Measurements from ENCODE around the gene OLIG1. TPM values are rescaled to one million over a fixed set of nuclear protein-coding genes. Genes with fewer than 3 reads are reported as not detected.

The OLIG1 gene
- total RNA-seq, 1 donor = not detected

DNA sequence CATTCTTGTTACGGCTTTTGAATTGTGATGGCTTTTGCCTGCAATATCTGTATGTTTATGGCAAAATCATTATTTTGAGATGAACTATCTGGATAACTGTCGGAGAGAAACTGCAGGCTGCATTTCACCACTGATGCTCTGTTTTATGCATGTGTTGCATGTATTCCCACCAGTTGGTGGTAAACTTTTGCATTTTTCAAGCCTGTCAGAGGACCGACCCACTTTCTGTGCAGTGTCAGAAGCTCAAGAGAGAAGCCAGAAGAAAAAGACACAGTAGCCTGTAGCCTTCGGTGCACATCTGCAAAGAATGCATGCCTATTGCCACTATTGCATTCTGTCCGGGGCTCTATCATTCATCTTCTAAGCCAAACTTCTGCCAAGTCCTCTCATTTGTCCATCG, 41.6 kb downstream of the OLIG1 start:
- peaks cover 90% of the 10 kb centered on the region for H3K27me3 ChIP-seq (ENCODE audit: insufficient read depth, low read length)
- H2AFZ ChIP-seq (ENCODE audit: low read length) = no peak overlapping the region
- TF ChIP-seq, protein P1, sequence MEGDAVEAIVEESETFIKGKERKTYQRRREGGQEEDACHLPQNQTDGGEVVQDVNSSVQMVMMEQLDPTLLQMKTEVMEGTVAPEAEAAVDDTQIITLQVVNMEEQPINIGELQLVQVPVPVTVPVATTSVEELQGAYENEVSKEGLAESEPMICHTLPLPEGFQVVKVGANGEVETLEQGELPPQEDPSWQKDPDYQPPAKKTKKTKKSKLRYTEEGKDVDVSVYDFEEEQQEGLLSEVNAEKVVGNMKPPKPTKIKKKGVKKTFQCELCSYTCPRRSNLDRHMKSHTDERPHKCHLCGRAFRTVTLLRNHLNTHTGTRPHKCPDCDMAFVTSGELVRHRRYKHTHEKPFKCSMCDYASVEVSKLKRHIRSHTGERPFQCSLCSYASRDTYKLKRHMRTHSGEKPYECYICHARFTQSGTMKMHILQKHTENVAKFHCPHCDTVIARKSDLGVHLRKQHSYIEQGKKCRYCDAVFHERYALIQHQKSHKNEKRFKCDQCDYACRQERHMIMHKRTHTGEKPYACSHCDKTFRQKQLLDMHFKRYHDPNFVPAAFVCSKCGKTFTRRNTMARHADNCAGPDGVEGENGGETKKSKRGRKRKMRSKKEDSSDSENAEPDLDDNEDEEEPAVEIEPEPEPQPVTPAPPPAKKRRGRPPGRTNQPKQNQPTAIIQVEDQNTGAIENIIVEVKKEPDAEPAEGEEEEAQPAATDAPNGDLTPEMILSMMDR (IDR thresholded peaks at IDR 0.05; ENCODE audit: extremely low read depth, low read depth, low read length) = no peak
- H3K4me1 ChIP-seq (ENCODE audit: insufficient read depth, low read length) = no peaks in the 10 kb centered on the region
- no peaks in the 10 kb centered on the region for H3K9me3 ChIP-seq (ENCODE audit: low read depth, low read length)
- no peak overlapping the region for H3K4me2 ChIP-seq (ENCODE audit: insufficient read depth, low read length)
- no peaks in the 10 kb centered on the region for H3K79me2 ChIP-seq (ENCODE audit: insufficient read depth, low read length)
- no peak for DNase-seq (ENCODE audit: insufficient read length, low spot score, missing footprints)
- no peaks in the 10 kb centered on the region for H4K20me1 ChIP-seq (ENCODE audit: insufficient read depth, low read length)
- H3K4me3 ChIP-seq (ENCODE audit: insufficient read depth, low read length) = no peak overlapping the region
- H3K36me3 ChIP-seq (ENCODE audit: insufficient read depth, low read length) = no peaks in the 10 kb centered on the region
- no peak overlapping the region for H3K27ac ChIP-seq (ENCODE audit: low read depth, low read length)

DNA sequence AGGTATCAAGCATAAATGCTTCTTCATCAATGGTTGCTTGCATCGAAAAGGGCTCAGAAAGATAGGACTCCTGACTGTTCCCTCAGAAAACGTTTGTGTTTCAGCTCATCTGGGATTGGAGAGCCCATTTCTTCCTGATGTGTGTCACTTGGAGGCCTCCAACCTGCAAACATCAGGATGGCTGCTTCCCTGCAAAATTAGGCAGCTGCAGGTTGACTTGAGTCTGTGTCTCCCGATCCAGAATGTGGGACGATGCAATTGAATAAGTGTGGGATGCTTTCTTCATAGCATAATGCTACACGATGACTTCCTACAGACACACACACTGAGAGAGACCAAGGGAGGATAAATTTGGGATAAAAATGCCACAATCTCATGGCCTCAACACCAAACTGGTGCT, 42.2 kb downstream of the OLIG1 start:
- H3K36me3 ChIP-seq (ENCODE audit: insufficient read depth, low read length) = no peaks in the 10 kb centered on the region
- H3K27me3 ChIP-seq (ENCODE audit: insufficient read depth, low read length) = peaks cover 95% of the 10 kb centered on the region
- H3K79me2 ChIP-seq (ENCODE audit: insufficient read depth, low read length) = no peaks in the 10 kb centered on the region

DNA sequence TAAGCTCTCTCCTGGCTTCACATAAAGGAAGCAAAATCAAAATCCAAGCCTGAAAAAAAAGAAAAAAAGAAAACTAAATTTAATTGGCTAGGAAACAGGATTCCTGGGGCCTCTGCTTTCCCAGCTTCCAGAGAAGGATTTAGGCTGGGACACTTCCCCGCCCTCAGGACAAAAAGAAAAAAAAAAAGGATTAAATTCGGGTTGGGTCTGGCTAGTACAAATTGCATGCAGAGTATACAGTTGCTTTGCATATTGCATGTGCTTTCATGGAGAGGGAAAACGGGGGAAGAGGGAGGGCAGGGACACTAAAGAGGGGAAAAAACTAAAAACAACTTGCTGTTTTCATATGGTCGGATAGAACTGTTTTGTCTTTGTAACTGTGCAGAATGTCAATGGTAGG, 42.7 kb downstream of the OLIG1 start:
- no peaks in the 10 kb centered on the region for H3K4me1 ChIP-seq (ENCODE audit: insufficient read depth, low read length)
- no peaks in the 10 kb centered on the region for H4K20me1 ChIP-seq (ENCODE audit: insufficient read depth, low read length)
- H3K4me2 ChIP-seq (ENCODE audit: insufficient read depth, low read length) = no peak overlapping the region
- H3K4me3 ChIP-seq (ENCODE audit: insufficient read depth, low read length) = no peak overlapping the region
- peaks cover 94% of the 10 kb centered on the region for H3K27me3 ChIP-seq (ENCODE audit: insufficient read depth, low read length)
- H3K36me3 ChIP-seq (ENCODE audit: insufficient read depth, low read length) = no peaks in the 10 kb centered on the region
- no peak for DNase-seq (ENCODE audit: insufficient read length, low spot score, missing footprints)
- H2AFZ ChIP-seq (ENCODE audit: low read length) = no peak overlapping the region
- no peak overlapping the region for H3K27ac ChIP-seq (ENCODE audit: low read depth, low read length)
- no peaks in the 10 kb centered on the region for H3K9me3 ChIP-seq (ENCODE audit: low read depth, low read length)
- H3K79me2 ChIP-seq (ENCODE audit: insufficient read depth, low read length) = no peaks in the 10 kb centered on the region
- TF ChIP-seq, protein P1 (IDR thresholded peaks at IDR 0.05; ENCODE audit: extremely low read depth, low read depth, low read length) = no peak

More for the DNA sequence above, 42.2 kb downstream of the OLIG1 start:
- Histone ChIP-seq H3K4me1 (ENCODE audit: insufficient read depth, low read length) (no peaks in the 10 kb centered on the region), H3K9me3 (ENCODE audit: low read depth, low read length) (no peaks in the 10 kb centered on the region), H4K20me1 (ENCODE audit: insufficient read depth, low read length) (no peaks in the 10 kb centered on the region), H3K4me2 (ENCODE audit: insufficient read depth, low read length) (no peak overlapping the region), H2AFZ (ENCODE audit: low read length) (no peak overlapping the region), H3K27ac (ENCODE audit: low read depth, low read length) (no peak overlapping the region), H3K4me3 (ENCODE audit: insufficient read depth, low read length) (no peak overlapping the region)
- no peak for DNase-seq (ENCODE audit: insufficient read length, low spot score, missing footprints)
- TF ChIP-seq, protein P1 (IDR thresholded peaks at IDR 0.05; ENCODE audit: extremely low read depth, low read depth, low read length) = no peak

DNA sequence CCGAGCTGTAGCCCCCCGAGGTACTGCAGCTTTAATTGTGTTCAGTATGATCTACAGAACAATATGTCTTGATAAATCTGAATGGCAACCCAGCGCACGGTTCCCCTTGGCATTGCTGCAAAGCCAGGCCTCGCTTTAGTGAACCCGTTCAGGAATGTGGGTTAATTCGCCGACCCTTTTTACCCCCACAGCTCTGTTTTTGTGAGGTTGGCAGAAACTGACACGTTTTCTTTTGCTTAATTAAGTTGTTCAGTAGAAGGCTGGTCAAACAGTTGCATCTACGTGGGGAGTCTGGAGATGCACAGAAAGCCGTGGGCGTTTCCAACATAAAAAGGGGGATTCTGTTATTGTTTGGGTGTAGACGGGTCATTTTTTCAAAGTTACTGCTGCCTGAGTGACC, 43.2 kb downstream of the OLIG1 start:
- no peak overlapping the region for H2AFZ ChIP-seq (ENCODE audit: low read length)
- H3K27ac ChIP-seq (ENCODE audit: low read depth, low read length) = no peak overlapping the region
- TF ChIP-seq, protein P1 (IDR thresholded peaks at IDR 0.05; ENCODE audit: extremely low read depth, low read depth, low read length) = no peak
- peaks cover 93% of the 10 kb centered on the region for H3K27me3 ChIP-seq (ENCODE audit: insufficient read depth, low read length)
- no peaks in the 10 kb centered on the region for H3K4me1 ChIP-seq (ENCODE audit: insufficient read depth, low read length)
- no peak for DNase-seq (ENCODE audit: insufficient read length, low spot score, missing footprints)
- no peak overlapping the region for H3K4me3 ChIP-seq (ENCODE audit: insufficient read depth, low read length)
- no peaks in the 10 kb centered on the region for H3K9me3 ChIP-seq (ENCODE audit: low read depth, low read length)
- H4K20me1 ChIP-seq (ENCODE audit: insufficient read depth, low read length) = no peaks in the 10 kb centered on the region
- H3K36me3 ChIP-seq (ENCODE audit: insufficient read depth, low read length) = no peaks in the 10 kb centered on the region
- no peak overlapping the region for H3K4me2 ChIP-seq (ENCODE audit: insufficient read depth, low read length)
- H3K79me2 ChIP-seq (ENCODE audit: insufficient read depth, low read length) = no peaks in the 10 kb centered on the region

Data from osteoblast (primary cell).